HG03439 (cell line): ENCODE results near the gene KCND3.

Experiments
- ATAC-seq: cut with Tn5 transposase; IDR thresholded peaks from one replicate; pipeline ENCODE4 v1.9.1; 2021; ENCODE audit warnings: mild to moderate bottlenecking, moderate library complexity; ENCODE audit not compliant: unreplicated experiment

KCND3 gene

DNA sequence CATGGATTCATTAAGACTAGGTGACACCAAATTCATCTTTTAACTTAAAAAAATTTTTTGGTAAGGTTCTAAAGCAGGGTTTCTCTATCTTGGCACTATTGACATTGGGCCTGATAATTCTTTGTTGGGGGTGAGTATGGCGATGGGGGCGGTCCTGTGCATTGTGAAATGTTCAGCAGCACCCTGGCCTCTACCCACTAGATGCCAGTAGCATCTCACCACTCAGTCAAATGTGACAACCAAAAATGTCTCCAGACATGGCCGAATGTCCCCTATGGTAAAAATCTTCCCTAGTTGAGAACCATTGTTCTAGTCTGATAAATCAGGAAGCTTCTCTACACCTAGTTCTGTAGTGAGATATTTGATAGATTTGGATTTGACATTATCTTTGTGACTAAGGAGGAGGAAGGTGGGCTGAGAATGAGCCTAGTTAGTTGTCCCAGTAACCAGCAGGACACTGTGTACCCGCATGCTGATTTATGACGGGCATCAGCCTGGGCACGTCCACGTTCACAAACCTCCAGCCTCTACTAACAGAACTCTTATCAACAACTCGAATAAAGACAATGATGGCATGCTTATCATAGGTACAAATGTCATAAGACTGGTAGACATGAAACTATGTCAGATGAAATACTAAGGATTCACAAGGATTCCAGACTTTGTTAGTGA, 104.6 kb downstream of the KCND3 start:
- ATAC-seq = no peak

DNA sequence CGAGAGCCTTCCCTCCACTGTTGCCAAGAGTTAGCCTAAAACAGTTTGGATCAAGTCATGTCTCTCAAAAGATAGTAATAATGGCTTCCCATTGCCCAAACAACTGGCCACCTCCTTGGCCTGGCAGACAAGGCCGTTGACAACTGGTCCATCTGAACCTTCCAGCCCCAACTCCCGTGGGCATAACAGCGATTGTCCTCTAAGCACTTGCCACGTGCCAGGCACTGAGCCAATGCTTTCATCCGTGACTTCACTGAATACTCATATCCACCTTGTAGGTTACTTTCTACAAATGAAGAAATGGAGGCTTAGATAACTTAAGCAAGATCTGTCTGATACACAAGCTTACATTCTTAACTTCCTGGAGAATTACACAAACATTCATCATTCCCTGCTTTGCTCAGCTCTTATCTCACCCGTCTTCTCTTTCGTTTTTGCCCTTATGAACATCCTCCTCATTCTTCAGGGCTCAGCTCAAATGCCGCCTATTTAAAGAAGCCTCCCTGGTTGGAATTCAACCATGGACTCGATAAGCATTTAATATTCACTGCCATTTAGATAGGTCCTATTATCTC, 106.4 kb downstream of the KCND3 start:
- ATAC-seq = no peak

DNA sequence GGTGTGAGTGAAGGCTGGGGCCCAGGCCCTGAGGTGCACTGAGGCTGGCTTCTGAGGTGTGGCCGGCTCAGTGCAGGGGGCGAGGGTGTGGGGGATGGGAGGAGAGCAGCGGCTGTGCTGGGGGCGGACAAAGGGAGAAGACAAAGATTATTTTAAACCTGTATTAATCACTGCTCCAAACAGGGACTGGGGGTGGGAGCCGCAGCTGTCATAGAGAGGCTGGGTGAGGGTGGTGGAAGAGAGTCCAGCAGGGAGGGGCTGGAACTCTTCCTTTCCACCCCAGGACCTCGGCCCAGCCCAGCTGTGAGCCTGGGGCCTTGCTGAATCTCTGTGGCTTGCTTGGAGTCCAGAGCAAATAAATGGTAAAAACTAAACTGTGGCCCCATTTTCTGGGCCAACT, 106.9 kb downstream of the KCND3 start:
- no peak for ATAC-seq

DNA sequence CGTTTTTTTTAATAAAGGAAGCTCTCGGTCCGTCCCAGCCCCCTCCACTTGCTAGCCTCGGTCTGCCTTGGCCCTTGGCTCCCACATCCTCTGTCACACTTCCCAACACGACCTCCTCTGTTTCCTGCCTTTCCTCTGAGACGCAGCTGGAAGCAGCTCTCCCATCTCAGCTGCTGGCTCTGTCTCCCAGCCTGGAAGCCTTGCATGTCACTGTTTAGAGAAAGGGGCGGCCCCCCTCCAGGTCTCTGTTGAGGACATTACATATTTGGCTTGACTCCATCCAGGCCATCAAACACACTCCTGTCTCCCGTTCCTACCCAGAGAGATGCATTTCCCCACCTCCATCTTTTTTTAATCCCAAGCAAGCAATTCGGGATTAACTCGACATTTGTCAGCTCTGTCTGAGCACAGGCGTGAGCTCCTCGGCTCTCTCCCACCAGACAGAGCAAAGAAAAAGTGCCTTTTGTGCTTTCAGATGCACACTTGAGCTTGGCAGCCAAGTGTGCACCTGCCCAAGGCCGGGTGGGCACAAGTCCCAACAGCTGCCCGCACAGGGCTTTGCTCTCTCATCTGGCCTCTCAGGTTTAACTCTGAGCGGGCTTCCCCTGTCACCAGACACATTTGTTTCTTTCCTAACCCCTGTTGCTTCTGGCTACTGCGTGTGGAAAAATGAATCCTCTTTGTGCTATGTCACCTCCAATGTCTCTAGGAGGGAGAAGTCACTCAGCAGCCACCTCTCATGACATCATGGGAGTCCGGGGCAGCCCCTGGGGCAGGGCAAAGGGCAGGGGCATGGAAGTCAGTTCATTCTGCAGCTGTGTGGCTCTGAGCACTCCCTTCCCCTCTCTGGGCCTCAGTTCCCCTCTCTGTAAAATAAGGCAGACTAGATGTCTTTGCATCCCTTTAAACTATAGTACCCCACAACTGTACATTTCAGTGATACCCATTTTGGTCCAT, 108.3 kb downstream of the KCND3 start:
- no peak for ATAC-seq

DNA sequence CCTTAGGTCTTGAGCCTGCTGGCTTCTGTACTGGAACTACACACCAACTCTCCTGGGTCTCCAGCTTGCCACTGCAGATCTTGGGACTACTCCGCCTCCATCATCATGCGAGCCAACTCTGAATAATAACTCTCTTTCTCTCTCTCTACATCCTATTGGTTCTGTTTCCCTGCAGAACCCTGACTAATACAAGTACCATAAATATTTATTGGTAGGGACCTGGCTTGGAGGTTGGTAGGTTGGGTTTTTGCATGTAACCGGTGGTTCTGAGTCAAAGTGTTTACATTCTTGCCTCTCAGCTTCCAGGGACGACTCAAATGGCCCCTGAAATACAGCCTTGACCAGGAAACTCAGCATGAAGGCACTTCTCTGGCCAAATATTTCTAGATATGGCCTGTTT, 110.4 kb downstream of the KCND3 start:
- no peak for ATAC-seq

DNA sequence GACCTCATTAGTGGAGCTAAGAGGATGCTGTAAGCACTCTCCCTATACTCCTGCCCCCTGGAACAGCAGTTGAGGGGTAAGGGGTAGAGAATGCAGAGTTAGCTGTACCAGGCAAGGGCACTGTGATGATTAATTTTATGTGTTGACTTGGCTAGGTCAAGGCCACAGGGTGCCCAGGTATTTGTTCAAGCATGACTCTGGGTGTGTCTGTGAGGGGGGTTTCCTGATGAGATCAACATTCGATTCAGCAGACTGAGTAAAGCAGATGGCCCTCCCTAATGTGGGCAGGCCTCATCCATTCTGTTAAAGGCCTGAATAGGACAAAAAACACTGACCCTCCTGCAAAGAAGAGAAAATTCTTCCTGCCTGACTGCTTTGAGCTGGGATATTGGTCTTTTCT, 110.8 kb downstream of the KCND3 start:
- ATAC-seq = no peak

DNA sequence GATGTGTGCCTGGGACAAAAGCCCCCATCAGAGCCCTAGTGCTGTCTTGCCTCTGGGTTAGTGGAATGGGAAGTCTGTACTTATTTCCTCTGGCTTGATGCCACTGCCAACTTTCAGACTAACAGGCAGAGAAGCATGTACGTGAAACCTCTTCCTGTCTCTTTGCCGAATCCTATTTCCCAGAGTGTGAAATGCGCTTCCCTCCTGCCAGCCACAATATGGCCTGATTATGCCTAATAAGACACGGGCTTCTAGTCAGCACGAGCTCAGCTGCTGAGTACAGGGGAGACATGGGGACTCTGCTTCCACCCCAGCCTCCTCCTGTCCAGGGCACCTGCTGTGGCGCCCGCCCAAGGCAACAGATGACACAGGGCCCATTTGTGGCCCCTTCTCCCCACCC, 111.4 kb downstream of the KCND3 start:
- ATAC-seq = no peak

DNA sequence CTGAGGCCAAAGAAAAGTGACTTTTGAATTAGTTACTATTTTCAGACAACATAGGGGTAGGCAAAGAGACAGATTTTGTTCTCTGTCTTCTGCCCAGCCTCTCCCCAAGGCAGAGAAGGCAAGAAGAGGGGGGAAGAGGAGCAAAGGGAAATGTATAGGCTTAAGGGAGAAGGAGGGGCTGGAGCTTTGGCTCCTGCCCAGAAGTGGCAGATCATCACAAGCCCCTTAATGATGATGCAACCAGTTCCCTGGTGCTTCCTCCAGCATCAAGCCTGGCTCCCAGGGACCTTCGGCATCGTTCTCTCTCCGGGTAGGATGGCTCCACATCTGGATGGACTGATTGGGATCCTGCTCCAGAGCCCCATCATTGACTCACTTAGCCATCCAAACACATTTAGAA, 112.8 kb downstream of the KCND3 start:
- no peak for ATAC-seq

DNA sequence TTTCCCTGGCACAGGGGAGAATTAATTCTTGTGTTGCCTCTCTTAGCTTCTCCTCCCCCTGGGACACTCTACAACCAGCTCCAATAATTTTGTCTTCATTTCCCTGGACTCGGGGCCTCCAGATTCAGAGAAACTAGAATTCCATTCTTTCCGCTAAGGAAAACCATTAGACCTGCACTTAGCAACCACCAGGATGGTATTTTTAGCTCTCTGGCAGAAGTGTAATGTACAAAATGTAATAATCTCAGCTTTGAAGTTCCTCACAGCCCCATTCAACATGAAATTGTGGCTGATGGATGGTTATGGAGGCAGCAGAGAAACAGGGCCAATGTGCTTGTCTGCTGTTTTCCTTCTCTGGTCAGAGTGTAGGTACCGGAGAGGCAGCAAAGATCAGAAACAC, 113.8 kb downstream of the KCND3 start:
- no peak for ATAC-seq

DNA sequence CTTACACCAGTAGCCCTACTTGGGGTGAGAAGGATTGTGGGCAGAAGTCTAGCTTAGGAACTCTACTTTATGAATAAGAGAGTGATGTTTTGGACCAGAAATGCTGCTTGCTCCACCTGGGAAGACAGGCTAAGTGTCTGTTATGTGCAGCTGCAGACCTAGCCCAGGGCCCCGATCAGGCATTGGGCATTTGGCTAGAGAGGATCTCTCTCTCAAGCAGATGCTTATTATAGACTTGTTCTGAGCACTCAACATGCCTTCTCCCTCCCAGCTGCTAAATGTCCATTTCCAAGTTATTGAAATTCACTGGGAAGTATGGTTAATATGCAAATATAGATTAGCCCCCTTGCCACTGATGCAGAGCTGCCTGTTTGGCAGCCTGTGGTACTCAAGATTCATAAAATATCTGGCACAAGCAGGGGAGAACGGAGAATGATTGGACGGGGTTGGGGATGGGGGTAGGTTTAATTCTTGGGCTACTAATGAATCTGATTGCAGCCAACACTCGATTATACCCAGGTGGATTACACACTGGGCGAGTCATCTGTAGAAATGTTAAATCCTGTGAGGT, 115.9 kb downstream of the KCND3 start:
- ATAC-seq = no peak

DNA sequence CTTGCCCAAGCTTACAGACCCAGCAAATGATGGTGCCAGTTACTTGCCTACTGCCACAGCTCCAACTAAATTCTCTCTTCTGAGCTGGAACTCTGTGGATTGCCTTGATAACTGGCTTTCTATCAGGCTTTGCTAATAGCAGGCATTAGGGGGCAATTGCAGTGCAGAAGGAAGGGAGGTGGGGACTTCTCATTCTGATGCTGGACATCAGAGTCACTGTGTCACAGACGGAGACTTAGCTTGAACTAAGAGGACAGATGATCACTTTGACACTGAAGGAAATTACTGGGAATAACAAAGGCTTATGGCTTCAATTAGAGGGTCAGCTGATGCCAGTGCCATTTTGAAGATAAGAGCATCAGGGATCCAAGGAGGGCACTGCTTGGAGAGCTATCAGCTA, 119.3 kb downstream of the KCND3 start:
- no peak for ATAC-seq

DNA sequence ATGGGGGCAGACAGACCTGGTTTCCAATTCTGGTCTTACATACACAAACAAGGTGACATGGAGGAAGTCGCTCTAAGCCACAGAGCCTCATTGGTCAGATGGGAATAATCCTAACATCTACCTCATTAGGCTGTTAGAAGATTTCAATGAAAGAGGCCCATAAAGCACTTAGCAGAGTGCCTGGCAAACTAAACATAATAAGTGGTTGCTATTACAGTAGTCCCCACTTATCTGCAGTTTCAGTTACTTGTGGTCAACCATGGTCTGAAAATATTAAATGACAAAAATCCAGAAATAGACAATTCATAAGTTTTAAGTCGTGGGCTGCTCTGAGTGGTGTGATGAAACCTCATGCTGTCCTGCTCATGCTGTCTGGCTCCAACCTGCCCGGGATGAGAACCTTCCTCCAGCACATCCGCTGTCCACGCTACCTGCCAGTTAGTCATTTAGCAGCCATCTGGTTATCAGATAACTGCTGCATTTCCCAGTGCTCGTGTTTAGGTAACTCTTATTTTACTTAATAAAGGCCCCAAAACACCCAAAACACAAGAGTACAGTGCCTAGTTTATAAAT, 121.5 kb downstream of the KCND3 start:
- ATAC-seq = no peak

DNA sequence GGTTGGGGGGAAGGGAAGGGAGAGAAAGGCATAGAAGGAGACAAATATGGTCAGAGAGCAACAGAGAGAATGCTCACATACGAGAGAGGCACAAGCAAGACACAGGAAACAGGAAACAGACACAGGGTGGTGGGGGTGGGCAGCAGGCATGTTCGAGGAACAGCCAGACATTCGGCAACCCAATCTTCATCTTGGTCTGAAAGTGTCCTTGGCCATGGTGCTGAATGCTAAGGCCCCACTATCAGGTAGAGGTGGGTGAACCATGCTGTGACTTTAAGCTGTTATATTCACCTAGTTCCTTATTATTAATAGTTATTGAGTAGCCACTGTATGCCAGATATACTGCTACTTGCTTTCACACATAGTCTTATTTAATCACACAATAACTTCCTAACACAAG, 124.6 kb downstream of the KCND3 start:
- ATAC-seq = no peak

DNA sequence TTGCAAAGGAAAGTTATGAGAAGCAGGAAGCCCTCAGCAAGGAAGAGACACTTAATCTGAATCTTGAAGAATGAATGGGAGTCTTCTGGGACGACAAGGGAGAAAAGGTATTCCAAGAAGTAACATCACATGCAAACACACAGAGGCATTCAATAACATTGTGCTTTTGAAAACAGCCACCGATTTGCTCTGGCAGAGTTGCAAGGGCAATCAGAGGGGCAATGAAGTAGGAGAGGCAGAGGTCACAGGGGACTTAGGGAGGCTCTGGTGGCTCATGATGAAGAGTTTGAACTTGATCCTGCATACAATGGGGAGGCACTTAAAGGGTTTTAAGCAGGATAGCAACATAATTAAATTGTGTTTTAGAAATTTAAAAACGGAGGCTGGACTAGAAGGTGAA, 126.1 kb downstream of the KCND3 start:
- ATAC-seq = no peak

DNA sequence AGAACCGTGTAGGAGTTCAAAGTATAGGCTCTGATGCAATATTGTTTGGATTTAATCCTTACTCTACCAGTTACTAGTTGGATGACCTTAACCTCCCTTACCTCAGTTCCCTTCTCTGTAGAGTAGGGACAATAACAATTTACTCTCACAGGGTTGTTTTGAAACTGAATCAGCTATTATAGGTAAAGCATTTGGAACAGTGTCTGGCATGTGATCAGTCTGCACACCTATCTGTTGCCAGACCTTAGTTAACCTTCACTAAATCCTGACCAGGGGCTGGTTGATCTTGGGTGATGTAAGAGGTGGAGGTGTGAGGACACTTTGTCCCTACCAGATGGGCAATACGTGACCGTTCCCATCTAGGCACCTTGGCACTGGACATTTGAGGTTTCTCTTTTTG, 126.9 kb downstream of the KCND3 start:
- no peak for ATAC-seq

DNA sequence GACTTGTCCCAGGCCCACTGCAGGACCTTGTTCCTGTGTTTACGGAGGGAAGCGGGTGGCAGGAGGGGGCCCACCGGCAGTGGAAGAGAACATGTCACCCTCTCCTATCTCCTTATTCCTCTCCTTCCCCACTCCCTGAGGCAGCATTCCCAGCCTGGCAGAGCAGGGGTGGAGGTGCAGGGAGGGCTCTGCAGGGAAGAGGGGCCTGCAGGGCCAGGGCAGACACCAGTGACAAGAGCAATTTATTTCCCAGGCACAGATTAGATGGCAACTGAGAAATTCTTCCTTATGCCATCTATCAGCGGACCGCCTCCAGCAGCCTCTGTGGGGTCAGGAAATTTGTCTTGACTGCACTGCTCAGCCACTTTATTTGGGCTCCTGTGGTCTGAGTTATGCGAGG, 127.9 kb downstream of the KCND3 start:
- ATAC-seq = no peak

DNA sequence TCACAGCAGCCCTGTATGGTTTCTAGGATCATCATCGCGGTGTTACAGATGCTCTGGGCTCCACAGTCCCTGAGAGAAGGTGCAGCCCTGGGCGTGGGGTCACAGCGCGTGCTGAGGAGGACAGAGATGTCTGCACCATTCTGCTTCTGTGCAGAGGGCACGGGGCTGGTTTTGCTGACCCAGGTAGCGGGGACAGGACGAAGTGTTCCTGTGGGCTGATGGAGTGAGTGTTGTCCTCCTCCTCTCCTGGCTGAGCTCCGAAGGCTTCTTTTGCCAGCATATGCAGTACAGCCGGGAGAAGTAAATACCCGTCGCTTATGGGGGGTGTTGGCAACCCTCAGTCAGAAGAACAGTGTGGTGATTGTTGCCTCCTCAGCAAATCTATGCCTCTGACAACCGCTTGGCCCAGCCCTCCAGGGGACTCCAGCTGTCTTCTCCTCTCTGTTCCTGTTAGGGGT, 132.2 kb downstream of the KCND3 start:
- no peak for ATAC-seq

DNA sequence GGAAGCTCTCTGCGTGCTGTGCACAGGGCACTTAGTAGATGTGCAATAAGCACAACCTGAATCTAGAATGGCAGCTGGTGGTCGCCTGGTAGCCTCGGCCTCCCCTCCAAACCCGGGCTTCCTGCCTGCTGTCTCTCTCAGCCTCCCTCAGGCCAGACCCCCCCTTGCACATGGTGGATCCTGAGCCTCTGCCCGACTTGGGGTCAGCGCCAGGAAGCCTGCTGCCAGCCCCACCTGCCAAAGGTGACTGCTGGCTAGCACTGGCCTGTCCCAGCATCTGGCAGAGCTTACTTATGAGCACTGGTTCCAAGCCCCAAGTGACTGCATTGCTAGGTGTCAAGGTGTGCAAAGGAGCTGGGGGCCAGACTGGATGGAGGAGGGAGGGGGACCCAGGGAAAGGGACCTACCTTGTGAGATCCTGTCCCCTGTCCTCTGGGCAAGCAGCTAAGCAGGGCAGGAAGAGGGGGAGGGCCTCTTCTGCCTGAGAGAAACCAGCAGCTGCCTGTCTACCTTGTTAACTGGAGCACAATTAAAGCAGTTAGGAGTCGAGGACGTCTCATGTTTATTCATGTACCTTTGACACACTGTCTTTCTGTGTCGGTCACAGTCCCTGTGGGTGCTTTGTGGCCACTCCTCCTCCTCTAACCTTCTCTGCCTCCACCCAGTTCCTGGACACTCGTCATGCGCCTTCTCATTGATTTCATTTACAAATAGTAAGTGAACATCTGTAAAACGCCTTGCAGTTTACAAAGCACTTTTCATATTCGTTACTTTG, 132.9 kb downstream of the KCND3 start:
- ATAC-seq = no peak

DNA sequence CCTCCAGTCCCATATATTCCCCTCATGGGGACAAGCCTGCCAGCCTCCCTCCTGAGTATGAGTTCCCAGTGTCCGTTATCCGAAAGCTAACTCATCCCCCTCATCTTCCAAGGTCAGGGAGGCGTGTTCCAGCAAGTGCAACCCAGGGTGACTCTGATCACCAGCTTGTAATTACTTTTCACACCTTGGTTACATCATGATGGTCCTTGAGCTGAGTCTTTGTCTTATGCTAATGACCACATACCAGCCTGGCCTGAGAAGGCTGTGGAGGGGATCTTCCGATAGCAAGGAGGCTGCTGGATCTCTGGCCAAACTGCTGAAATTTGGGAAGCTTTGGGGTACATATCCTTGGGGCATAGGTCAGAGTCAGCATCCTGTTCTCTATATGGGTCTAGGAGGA, 134.2 kb downstream of the KCND3 start:
- ATAC-seq = no peak

DNA sequence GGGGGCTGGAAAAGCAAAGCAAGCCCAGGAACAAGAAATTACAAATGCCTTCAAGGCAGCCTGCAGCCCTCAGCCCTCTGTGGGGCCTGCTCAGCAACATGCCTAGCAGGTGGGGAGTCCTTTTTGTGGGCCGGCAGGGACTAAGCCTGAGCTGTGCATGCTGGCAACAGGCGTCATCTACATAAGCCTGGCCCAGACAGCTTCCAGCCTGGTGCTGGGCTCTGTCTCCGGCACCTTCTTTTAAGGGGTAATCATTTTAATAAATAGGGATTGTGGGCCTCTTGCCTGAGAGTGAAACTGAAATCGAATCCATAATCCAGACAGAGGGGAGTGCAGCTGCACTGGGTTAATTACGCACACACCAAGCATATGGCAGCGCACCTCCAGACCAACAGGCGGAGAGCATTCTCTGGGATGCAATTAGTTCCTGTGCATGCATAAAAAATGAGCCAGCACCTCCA, 137.2 kb downstream of the KCND3 start:
- ATAC-seq = no peak
